Measurements from ENCODE around the gene KRTCAP3.

GRCh38 chr2:27435628-27436027, 6.6 kb upstream of the KRTCAP3 start:
- no peak for TF ChIP-seq CTCF (IDR thresholded peaks at IDR 0.05; ENCODE audit: extremely low read depth in 1 of 2, insufficient read depth in 1 of 2, low read depth in 1 of 2, low read length in 2 of 2)
- no peak for TF ChIP-seq POLR2AphosphoS5 (IDR thresholded peaks at IDR 0.05; ENCODE audit: insufficient read depth, low read depth, low read length)
